ENCODE measurements around the gene ASB3.
A peak's percentile ranks its signal among the peaks of the same experiment; 100 is the strongest.

The ASB3 gene

DNA sequence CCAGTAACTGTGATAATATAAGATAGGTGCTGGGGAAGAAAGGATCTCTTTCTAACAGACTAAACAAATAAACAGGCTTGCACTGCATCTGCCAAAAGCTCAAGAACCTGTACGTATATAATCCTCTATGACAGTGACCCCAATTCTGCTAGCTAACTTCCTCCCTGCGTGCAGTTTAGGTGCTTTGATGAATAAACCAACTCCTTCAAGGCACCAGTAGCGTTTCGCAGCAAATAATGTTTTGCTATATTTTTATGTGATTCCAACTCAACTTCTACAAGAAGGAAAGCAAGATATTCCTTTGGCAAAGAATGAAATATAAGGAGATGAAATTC lies 154.7 kb downstream of the ASB3 start:
- no peaks in the 10 kb centered on the region for H3K36me3 Mint-ChIP-seq (ENCODE audit: low read depth)
- H3K4me3 Mint-ChIP-seq: no peak overlapping the region
- H3K27me3 Mint-ChIP-seq: no peaks in the 10 kb centered on the region
- H3K4me1 Mint-ChIP-seq: peaks cover 13% of the 10 kb centered on the region
- DNase-seq: no peak
- H3K9me3 Mint-ChIP-seq: no peaks in the 10 kb centered on the region
- no peak for ATAC-seq
- peak overlapping the region; percentile 57 for H3K27ac Mint-ChIP-seq

DNA sequence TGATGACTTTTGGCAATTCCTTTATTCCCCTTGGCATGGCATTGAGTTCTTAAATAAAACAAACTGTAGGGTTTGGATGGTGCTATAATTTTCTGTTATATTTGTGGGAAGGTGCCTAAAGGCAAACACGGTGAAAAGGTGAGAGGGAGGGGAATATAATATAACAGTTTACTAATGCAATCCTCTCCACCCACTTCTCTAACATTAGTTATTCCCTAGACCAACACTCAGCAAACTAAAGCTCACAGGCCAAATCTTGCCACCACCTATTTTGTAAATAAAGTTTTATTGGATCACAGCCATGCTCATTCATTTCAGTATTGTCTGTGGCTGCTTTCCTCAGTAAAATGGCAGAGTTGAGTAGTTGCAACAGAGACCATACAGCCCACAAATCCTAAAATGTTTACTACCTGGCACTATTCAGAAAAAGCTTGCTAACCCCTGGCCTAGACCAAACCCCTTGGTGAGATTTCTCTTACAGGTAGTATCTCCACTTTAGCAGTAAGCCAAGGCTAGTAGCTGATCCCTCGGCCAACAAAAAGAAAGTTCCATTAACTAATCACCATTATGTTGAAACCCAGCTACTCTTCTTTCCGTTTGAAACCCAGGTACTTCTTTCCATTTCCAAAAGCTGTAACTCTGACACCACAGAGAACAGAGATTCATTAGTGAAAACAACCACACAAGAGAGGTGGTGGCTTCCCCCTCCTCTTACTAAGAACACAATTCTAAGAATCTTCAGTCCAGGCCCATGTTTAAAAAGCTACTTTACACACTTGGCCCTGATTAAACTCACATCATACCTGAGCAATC lies 155.2 kb downstream of the ASB3 start:
- ATAC-seq: peak; percentile 67
- Mint-ChIP-seq H3K27ac (peak overlapping the region; percentile 57), H3K27me3 (no peaks in the 10 kb centered on the region)

DNA sequence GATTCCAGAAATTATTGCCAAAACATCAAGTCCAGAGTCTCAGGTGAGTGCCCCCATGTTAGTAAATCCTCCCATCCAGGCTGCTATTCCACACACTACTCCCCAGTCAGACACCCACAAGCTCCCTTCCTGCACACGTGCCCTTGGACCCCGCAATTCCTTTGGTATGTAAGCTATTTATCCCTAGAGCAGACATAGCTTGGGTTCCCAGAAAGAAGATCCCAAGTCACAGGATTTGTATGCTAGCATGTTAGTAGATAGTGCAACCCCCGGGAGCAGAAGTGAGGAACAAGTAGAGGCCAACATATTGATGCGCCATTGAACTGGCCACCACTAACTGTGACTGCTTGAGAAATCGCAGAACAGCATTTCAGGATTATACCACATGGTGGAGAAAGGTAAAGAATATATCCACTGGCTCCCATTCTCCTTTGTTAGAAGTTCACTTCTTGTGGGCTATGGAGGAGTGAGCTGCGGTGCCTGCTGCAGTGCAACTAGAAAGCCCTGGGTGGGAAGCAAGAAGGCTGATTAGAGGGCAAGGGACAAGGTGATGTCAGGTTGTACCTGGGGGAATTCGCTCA lies 156.6 kb downstream of the ASB3 start:
- Mint-ChIP-seq H3K4me3 (no peak overlapping the region), H3K27me3 (no peaks in the 10 kb centered on the region), H3K4me1 (peaks cover 13% of the 10 kb centered on the region), H3K36me3 (ENCODE audit: low read depth) (no peaks in the 10 kb centered on the region), H3K9me3 (no peaks in the 10 kb centered on the region), H3K27ac (no peak overlapping the region)
- DNase-seq: no peak
- ATAC-seq: no peak

More for the DNA sequence above, 155.2 kb downstream of the ASB3 start:
- H3K4me1 Mint-ChIP-seq: peaks cover 13% of the 10 kb centered on the region
- DNase-seq: no peak
- H3K36me3 Mint-ChIP-seq (ENCODE audit: low read depth): no peaks in the 10 kb centered on the region
- no peak overlapping the region for H3K4me3 Mint-ChIP-seq
- H3K9me3 Mint-ChIP-seq: no peaks in the 10 kb centered on the region

DNA sequence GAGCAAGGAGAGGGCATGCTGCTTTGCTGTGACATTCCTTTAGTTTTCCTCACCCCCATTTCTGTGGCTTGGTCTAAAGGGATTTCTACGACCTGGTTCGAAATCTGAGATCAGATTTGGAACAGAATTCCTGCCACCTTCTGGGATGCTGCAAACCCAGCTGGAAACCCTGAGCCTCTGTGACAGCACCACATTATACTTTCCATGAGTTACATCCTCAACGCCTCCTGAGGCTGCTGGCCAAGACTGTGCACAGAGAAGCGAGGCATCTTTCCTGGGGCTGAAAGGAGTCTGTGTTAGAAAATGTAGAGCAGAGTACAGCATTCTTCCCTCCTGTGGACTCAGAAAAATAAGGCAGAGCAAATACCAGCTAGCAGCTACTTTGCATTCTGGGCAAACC lies 157.3 kb downstream of the ASB3 start:
- no peak overlapping the region for H3K27ac Mint-ChIP-seq
- no peaks in the 10 kb centered on the region for H3K27me3 Mint-ChIP-seq
- DNase-seq (no peak), ATAC-seq (no peak)
- H3K36me3 Mint-ChIP-seq (ENCODE audit: low read depth): no peaks in the 10 kb centered on the region
- no peaks in the 10 kb centered on the region for H3K9me3 Mint-ChIP-seq
- peaks cover 13% of the 10 kb centered on the region for H3K4me1 Mint-ChIP-seq
- no peak overlapping the region for H3K4me3 Mint-ChIP-seq

DNA sequence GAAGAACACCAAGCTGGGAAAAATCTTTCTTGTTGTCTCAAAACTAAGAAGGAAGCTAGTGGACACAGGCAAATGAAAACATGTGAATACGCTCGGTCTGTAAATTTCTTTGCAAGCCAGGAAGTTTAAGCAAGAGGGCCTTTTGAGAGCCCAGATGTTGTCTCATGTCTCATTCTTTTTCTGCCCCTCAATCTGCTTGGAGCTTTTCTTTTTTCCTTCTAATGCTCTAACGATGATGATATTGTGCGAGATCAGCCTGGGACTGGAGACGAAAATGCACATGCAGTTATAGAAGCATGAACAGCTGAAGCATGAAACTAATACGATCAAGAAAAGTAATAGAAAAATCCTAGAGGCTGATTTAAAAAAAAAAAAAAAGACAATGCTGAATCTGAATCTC lies 157.8 kb downstream of the ASB3 start:
- Mint-ChIP-seq H3K9me3 (no peaks in the 10 kb centered on the region), H3K4me3 (no peak overlapping the region), H3K27ac (no peak overlapping the region), H3K36me3 (ENCODE audit: low read depth) (no peaks in the 10 kb centered on the region), H3K4me1 (peaks cover 13% of the 10 kb centered on the region), H3K27me3 (no peaks in the 10 kb centered on the region)
- DNase-seq: no peak
- ATAC-seq: no peak

DNA sequence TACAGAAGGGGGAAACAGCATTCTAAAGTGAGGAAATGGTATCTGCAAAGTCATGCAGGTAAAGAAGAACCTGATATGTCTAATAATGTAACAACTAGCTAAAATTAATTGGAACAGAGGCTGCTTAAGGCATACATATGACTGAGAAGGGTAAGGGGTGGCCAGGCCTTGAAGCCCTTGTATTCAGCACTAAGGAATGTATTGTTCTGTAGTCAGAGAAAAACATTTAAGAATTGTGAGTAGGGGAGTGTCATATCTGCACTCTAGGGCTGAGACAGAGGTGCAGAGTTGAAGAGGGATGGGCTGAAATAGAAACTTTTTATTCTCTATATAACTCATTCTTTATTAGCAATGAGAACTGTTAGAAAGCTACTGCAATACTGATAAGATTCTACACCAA lies 164.6 kb downstream of the ASB3 start:
- Mint-ChIP-seq H3K27me3 (no peaks in the 10 kb centered on the region), H3K9me3 (no peaks in the 10 kb centered on the region), H3K4me3 (no peak overlapping the region), H3K36me3 (ENCODE audit: low read depth) (no peaks in the 10 kb centered on the region), H3K4me1 (no peaks in the 10 kb centered on the region), H3K27ac (no peak overlapping the region)
- no peak for ATAC-seq
- DNase-seq: no peak

DNA sequence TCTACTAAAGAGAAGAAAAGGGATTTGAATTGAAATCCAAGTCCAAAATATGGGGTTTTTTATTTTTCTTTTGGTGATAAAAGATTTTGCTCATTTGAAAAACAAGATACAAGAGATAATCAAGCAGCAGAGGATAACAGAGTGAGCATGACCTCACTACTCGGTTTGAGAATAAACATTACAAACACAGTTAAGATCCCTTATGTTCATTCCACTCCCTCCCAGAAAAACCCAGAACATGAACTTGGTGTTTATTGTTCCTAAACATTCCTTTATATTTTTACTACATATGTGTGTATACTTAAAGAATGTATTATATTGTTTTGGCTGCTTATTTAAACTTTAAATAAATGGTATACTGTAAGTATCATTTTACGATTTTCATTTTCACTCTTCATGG lies 165.8 kb downstream of the ASB3 start:
- no peak for DNase-seq
- no peak for ATAC-seq
- Mint-ChIP-seq H3K27me3 (no peaks in the 10 kb centered on the region), H3K27ac (no peak overlapping the region), H3K4me3 (no peak overlapping the region), H3K4me1 (no peaks in the 10 kb centered on the region), H3K9me3 (no peaks in the 10 kb centered on the region), H3K36me3 (ENCODE audit: low read depth) (no peaks in the 10 kb centered on the region)
